SHP77 (cell line): ENCODE results near the gene TMEM140.

ENCODE experiments used
- DNase-seq, 2 experiments: peaks; one replicate each; lab custom pipeline; 2025; lab: John Stamatoyannopoulos, UW

Gene TMEM140

DNA sequence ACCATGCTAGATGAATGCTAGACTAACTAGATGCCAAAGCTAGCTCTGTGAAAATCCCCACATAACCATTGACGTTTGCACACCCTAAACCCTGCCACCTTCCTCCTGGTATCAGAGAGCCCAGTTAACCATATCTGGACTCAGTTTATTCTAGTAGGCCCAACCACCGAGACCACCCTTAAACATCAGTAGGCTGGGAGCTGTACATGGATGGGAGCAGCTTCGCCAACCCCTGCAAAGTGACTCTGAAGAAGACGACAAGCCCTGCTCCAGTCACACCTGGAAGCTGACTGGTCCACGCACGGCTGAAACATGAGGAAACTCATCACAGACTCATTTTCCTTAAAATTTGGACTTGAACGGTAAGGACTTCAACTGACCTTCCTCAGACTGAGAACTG lies 27.1 kb downstream of the TMEM140 start:
- no peak for DNase-seq

DNA sequence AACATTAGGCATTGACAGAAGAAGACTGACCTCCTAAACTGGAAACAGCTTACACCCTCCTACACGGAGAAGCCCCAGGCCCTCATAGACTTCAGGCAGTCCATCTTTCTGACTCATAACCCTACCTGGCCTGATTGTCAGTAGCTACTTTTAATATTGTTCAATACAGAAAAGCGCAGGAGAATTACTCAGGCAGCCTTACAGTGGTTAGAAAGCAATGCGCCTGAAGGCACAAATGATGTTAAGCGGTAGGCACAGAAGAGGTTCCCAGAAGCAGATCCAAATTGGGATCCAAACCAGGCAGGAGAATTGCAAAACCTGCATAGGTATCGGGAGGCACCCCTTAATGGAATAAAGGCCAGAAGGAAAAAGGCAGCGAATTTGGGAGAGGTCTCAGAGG lies 28.1 kb downstream of the TMEM140 start:
- no peak for DNase-seq

DNA sequence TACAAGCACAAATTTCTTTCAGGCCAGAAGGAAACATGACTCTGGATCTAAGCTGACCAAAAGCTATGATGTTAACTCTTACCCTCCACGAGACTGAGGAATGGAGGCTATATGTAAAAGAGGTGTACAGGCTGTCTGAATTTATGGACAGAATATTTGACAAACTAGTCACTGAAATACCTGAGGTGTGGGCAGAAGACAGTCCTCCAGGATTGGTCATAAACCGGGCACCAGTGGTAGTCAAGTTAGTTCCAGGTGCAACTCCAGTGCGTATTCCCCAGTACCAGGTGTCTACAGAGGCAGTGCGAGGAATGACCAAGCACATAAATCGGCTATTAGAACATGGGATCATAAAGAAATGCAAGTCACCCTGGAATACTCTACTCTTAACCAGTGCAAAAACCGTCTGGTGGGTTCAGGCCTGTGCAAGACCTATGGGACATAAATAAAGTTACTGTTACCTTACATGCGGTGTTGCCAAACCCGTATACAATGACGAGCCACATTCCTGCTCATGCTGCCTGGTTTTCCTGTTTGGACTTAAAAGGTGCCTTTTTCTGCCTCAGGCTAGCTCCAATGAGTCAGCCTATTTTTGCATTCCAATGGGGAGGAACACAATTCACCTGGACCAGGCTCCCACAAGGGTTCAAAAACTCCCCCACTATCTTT lies 29.3 kb downstream of the TMEM140 start:
- DNase-seq: no peak

DNA sequence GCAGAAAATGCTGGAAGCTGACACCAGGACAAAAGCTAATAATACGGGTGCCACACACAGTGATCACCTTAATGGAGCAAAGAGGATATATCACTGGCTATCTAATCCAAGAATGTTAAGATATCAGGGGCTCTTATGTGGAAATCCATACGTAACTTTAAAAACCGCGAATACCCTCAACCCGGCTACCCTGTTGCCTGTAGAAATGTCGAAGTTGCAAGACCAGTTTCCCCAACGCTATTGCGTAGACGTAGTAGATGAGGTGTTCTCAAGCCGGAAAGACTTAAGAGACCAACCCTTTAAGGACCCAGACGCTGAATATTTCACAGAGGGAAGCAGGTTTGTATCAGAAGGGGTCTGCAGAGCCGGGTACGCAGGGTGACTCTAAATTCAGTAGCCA lies 30.5 kb downstream of the TMEM140 start:
- DNase-seq: no peak

DNA sequence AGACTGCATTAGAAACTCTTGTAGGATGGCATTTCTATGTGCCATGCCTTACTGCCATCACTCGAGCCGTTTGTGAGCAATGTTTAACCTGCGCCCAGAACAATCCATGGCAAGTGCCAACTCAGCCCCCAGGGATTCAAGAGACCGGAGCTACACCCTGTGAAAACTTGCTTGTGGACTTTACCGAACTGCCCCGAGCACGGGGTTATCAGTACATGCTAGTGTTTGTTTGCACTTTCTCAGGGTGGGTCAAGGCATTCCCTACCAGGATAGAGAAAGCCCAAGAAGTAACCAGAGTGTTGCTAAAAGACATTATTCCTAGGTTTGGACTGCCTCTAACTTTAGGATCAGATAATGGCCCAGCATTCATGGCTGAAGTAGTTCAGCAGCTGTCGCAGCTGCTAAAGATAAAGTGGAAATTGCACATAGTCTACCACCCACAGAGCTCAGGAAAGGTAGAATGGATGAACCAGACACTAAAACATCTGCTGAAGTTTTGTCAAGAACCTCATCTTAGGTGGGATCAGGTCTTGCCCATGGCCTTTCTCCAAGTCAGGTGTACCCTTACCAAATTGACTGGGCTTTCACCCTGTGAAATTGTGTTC lies 31.6 kb downstream of the TMEM140 start:
- no peak for DNase-seq

DNA sequence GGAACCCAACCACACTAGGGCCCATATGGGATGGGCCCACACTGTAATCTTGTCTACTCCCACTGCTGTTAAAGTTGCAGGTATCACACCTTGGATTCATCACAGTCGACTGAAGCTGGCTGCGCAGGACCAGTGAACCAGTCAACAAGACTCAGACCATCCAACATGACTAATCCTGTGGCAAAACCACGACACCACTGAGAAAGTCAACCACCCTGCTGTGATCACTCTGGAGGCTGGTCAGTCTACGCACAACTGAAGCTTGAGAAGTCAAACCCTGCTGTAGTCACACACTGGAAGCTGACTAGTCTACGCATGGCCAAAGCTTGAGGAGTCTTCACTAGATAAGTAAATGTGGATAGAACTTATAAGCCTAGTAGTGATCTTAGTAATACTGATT lies 32.2 kb downstream of the TMEM140 start:
- DNase-seq: no peak

DNA sequence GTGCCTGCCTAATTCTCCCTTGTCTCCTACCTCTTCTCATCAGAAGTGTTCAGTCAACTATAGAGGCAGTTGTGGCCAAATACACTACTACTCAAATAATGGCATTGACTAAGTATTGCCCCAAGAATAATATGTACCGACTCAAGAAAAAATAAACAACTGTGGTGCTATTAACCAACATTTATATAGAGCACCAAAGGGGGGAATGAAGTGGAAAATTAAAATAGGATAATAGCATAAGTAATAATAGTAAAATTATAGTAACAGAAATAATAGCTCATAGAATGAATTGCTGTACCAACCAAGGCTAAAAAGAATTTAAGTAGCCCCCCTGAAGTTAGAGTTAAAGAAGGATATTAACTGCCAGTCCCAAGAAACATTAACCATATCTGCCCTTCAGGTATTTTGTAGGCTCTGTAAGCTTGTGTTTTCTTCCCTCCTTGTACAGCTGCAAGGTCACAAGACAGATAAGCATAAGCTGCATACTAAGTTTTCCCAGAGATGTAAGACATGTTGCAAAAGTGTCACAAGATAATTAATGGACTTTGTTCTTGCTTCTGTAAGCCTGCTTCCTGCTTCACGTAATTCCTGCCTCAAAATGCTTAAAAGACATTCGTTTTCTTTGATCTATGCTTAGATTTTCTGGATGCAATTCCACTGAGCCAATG lies 33.5 kb downstream of the TMEM140 start:
- no peak for DNase-seq

DNA sequence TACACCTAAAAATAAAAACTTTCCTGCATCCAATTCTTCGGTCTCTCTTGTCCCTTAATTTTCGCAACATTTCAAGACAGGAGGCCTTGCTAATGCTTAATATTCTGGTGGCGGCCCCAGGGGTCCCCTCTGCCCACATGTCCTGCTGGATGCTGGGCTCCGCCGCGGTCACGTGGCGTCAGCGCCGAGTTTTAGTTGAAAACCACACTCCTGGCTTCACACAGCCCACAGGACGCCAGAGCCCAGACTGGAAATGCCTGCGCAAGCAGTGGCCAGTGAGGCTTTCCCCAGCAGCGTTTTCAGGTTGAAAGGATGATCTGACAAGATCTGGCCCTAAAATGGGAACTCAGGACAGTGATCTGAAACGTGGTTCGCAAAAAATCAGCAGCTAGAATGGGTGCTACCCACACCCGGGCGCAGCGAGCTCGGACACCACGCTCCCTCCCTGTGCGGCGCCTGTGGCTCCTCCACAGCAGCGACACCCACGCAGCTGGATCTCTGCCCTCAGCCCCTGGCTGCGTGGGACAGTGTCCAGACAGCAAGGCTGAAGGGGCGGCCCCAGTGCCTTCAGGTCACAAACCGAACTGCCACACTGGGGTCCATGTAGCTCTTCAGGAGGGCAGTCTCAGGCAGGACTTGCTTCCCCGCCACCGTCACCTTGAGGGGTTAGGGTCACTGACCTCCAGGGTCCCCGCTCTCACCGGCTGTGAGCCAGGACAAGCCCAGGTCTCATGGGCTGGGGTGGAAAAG lies 34.2 kb downstream of the TMEM140 start:
- no peak for DNase-seq

DNA sequence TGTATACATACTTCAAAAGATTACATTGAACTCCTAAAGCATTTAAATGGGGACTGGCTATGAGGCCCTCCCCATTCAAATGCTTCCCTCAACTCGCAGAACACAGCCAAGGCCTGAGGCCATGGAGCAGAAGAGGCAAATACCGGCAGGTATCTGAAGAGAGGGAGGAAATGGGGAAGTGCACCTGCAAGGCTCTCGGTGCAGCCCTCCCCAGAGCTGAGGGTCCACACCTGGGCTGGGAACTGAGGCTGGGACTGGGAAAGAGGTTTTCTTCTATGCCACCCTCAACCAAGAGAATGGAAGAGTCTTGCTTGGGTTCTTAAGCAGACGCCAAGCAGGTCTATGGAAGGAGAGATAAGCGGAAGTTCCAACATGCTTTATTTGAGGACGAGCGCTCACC lies 35.6 kb downstream of the TMEM140 start:
- no peak for DNase-seq

DNA sequence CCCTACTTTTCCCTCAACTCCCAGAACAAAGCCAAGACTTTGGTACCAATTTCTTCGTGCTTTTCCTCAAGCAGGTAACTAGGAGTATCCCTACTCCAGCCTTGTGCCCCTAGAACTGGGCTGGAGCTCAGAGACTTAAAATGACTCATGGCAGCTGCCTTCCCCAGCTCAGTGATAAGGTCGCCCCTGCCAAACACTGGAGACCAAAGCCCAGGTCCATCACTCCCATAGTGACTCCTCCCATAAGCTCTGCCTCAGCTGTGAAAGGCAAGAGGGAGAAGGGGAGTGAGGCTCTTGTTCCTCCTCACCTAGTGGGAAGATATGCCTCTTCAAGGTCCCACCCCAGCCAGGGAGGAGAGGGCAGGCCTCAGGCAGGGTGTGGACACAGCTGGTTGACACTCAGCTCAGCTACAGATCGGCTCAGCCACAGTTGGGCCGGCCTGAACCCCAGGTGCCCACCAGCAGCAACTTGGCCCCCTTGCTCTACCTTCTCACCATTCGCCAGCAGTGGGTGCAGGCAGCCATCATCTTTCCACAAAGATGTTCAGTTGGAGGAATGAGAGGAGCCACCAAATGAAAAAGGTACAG lies 36.5 kb downstream of the TMEM140 start:
- DNase-seq: no peak

DNA sequence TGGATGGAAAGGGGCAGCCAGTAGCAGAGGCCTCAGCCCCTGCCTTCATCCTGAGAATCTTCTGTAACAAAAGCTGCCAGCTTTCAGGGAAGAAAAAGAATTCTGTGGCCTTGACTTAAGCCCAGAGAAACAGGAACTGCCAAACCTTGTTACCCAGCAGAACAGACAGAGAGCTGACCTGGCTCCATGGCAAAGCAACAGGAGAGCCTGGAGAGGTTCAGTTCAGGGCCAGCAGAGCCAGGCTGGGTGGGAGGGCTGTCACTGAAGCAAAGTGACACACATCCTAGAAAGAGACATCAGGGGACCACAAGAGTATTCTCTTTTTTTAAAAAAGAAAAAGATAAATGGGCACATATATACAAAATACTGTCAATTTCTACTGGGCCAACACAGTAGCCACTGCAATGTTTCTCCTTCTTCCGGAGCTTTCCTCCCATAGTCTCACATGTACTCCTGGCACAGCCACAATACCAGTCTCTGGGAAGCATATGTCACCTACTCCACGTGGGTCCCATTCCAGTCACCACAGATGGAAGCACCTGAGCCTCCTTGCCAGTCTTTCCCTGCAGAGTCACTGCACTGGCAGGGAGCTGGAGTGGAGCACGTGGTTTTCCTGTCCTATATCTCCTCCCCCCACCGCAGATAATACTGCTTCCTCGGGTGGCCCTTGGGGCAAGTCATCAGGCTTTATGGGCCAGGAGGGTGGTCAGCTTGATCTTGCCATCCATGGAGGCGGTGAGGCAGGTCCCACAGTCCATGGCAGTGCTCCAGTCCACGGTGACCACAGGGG lies 37.8 kb downstream of the TMEM140 start:
- DNase-seq: no peak

DNA sequence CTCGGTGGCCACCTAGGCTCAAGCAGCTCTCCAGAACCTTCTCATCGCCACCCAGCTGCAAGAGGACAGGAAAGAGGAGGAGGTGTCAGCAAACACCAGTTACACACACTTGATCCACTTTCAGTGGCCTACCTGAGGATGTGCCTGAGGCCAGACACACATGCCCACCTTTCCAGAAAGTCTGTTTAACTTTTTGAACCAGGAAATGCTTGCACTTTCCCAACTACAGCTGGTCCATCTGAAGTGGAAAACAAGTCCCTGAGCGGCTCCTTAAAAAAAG lies 38.3 kb downstream of the TMEM140 start:
- no peak for DNase-seq

DNA sequence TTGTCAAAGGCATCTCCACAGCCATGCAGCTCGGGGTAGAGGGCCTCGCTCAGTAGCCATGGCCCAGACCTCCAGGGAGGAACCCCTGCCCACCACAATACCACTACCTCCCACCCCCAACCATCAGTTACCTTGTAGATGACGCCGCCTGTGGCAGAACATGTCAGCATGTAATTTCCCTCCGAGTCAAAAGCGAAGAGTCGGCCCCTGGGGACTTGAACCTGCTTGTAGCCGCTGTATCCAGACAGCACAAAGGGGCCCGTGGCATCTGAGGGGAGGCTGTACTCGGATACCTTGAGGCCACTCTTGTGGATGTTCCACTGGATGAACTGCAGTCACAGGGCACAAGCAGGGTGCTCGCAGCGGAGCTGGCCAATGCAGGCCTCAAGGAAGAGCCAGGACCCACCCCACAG lies 39.0 kb downstream of the TMEM140 start:
- DNase-seq: no peak

DNA sequence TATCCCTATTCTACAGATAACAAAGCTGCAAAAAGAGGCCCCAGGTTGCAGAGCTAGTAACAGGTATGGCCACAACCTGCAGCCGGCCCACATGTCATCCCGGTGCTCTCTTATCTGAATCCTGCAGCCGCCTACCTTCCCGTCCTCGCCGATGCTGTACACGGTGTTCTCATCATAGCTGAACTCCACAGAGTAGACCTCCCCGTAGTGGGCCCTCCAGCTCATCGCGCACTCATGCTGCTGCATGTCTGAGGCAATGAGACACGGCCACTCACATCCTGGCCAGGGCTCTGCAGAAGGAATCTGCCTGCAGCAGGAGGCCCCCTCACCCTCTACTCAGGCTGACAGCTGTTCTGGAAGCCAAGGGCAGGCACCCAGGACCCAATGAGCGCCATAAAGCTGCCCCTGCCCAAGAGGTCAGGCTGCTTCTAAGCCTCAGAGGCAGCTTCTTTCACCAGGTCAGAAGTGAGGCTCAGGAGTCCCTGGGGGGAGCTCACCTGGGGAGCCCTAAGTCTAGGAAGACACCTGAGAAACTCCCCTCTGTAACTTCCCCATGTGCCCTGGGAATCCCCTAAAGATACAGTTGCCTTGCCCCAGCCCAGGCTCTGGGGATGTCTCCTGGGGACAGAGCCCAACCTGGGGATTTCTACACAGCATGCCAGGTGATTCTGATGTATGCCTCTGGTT lies 40.6 kb downstream of the TMEM140 start:
- DNase-seq: no peak

DNA sequence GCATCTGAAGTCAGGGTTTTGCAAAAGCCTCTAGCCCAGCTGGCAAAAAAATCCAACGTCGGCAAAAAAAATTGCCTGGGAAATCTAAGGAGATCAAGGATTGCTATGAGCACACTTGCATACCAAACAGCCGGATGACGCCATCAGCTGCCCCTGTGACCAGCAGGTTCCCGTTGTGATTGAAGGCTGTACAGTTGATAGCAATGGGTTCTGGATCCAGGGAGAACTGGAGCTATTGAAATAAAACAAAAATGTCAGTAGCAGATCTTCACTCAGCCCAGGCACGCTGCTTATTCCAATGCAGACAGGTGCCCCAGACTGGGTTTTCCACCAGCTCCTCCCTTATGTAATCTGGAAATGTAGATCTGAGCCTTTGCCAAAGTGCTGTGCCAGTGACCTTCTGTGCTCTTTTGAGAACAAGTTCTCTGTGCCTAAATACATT lies 41.4 kb downstream of the TMEM140 start:
- DNase-seq: no peak

DNA sequence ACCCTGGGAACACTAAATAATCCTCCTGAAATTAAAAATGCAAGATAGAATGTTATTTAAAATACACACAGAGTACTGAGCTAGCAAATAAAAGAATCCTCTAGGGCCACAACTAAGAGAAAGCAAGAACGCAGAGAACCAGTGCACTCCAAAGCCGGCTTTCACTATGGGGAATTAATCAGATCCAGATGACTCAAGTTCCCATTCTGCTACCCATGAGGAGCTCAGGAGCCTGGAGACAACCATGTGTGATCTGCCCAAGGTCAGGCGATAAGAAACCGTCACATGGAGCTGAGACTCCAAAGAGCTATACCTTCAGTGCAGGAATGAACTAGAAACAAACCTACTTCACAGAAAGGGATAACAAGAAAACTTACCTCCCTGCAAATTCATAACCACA lies 42.1 kb downstream of the TMEM140 start:
- no peak for DNase-seq

DNA sequence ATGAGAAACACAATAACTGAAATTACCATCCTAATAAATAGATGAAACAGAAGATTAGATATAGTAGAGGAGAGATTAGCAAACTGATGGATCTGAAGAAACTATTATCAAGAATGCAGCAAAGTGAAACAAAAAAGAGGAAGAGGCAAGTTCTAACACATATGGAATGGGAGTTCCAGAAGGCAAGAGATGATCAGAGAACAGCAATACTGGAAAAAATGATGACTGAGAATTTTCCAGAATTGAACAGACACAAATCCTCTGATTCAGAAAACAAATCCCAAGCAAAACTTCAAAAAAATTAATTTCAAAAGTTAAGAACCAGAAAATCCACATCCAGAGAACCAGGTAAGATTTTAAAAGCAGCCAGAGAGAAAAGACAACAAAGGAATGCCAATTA lies 42.8 kb downstream of the TMEM140 start:
- DNase-seq: no peak

DNA sequence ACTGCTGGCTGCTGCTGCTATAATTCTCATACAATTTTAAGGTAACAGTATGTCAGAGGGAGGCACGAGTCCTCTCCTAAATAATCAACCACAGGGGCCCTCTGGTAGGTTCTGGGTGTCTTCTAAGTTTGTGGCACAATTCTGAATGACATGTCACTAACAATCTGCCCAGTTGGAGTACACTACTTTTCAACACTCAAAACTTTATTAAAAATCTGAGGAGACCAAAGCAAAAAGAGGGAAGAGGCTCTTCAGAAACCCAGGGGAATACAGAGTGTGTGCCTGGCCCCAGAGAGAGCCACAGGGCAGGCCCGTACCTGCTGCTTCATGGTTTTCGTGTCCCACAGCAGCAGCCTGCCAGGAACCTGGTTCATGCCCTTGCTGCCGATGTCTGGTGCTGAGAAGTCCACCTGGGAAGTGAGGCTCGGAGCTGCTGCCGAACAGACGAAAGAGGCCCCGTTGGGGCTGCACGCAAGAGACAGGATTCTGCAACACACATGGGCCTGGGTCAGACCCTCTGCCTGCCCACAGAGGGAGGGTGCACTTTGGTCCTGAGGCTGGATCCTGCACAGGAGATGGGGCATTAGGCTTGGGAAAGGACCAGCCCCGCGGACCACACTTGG lies 45.2 kb downstream of the TMEM140 start:
- DNase-seq: no peak

DNA sequence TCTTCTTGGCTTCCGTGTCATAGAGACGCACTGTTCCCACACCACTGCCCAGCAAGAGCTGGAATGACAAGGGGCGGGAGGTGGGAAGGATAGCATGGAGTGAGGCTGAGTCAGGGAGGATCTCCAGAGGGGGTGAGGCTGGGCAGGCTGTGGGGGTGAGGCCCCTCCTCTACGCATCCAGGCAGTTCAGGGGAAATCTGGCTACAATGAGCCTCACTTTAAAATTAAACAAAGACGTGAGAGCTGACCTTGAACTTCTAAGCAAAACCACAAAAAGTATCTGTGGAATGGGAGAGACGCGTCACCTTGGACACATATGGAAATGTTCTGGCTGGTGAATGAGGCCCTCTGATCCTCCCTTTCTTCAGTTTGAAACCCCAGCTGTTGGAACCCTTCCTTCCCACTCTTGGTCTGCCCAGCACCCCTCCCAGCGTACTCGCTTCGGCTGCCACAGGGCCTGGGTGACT lies 45.8 kb downstream of the TMEM140 start:
- no peak for DNase-seq

DNA sequence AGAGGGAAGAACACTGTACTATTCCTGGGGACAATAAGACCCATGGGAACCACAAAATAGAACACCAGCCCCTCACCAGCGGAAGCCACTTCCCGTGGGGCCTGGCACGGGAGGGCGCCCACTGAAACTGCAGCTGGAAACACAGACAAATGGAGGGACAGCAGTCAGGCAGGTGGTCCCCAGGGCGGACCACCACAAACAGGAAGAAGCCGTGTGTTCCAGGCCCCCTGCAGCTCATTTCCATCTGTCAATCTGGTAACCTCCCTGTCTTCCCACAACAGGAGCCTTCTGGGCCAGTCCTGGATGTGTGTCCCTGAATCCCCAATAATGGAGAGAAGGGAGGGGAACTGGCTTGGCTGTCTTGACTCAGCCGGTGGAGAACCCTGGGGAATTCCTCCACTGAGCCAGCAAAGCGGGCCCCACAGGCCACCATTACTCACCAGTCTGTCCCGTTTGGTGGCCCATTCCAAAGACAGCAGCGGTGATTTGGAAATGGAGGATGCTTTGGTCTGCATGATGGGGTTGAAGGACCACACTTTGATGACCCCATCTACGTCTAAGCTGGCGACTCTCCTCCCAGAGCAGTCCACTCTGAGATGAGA lies 46.7 kb downstream of the TMEM140 start:
- DNase-seq: no peak
